Activated B cell treated with CpG ODN at 0.5 μM for 24 hours (primary cell): Measurements from ENCODE around the gene AGO3. TPM values are rescaled to one million over a fixed set of nuclear protein-coding genes. Genes with fewer than 3 reads are reported as not detected.

Experiments
- ATAC-seq: fragments of 200-7000 bp; cut with Tn5 transposase; one replicate; pipeline ENCODE4 v1.10.0; 2021; ENCODE audit warnings: low read depth, mild to moderate bottlenecking, moderate library complexity
- CTCF ChIA-PET: fragments of 350-600 bp; sonication (Branson Sonifier 250); formaldehyde crosslinking; loops from one replicate; lab custom pipeline; 2021; ENCODE audit warnings: antibody characterized with exemption; lab: Charles Lee
- POLR2A ChIA-PET: fragments of 350-600 bp; sonication (Branson Sonifier 250); formaldehyde crosslinking; loops from one replicate; lab custom pipeline; 2021; ENCODE audit warnings: antibody characterized with exemption; lab: Charles Lee
- DNase-seq: peaks from one replicate; pipeline ENCODE4 v3.0.0; 2022
- H3K27ac Mint-ChIP-seq: one replicate; pipeline ENCODE4 v1.8.0; 2020; ENCODE audit warnings: mixed read lengths
- H3K27me3 Mint-ChIP-seq: one replicate; pipeline ENCODE4 v1.8.0; 2021; ENCODE audit warnings: mixed read lengths
- H3K36me3 Mint-ChIP-seq: one replicate; pipeline ENCODE4 v1.8.0; 2021; ENCODE audit warnings: low read depth, mixed read lengths
- H3K4me1 Mint-ChIP-seq: one replicate; pipeline ENCODE4 v1.8.0; 2021; ENCODE audit warnings: mixed read lengths
- H3K4me3 Mint-ChIP-seq: one replicate; pipeline ENCODE4 v1.8.0; 2020; ENCODE audit warnings: mild to moderate bottlenecking, mixed read lengths
- H3K9me3 Mint-ChIP-seq: one replicate; pipeline ENCODE4 v1.8.0; 2020; ENCODE audit warnings: mixed read lengths
- intact Hi-C: fragments of 100-400 bp; cut with micrococcal nuclease; formaldehyde crosslinking; loops from one replicate; pipeline ENCODE4 v1.15.1; 2024
- total RNA-seq: library from RNA; stranded (reverse); gene quantifications from 2 replicates; pipeline ENCODE4 v1.2.3, GENCODE V29; 2022
- TF ChIP-seq, protein P1 (sequence below): fragments of 200-600 bp; IDR thresholded peaks from one replicate; pipeline ENCODE4 v1.8.0; 2022; ENCODE audit warnings: antibody characterized with exemption, mild to moderate bottlenecking

The AGO3 gene
- total RNA-seq, 1 donor from 2014 or later = 37.2 TPM

DNA sequence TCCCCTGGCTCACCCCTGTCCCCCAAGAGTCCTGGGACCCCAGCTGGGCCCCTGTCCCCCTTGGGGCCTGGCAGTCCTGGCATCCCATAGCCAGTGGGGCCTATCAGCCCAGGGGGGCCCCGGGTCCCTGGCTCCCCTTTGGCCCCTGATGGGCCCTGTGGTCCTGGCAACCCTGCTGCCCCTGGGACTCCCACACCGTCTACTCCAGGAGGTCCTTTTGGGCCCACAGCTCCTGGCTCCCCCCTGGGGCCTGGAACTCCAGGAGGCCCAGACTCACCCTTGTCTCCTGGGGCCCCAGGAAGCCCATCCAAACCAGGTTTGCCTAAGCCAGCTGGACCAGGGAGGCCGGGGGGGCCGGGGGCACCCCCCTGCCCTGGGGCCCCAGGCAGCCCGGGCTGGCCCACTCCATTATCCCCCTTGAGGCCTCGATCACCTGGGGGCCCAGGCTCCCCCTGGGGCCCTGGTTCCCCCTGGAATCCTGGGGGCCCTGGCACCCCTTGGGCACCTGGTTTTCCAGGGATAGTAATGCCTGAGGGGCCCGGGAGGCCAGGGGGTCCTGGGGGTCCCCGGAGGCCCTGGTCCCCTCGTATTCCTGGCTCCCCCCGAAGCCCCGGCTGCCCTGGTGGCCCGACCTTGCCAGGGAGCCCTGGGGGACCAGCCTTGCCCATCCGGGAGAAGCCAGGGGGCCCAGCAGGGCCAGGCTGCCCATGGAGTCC lies 167.9 kb downstream of the AGO3 start:
- Mint-ChIP-seq H3K4me3 (no peak overlapping the region), H3K36me3 (peaks cover 26% of the 10 kb centered on the region), H3K27me3 (no peaks in the 10 kb centered on the region), H3K9me3 (no peaks in the 10 kb centered on the region), H3K27ac (no peak overlapping the region), H3K4me1 (peaks cover 3% of the 10 kb centered on the region)
- no peak for ATAC-seq
- CTCF ChIA-PET = interaction anchor here (0.8 kb wide), 1 partner anchor 36 kb away, joined by 4 read pairs; no protein-coding TSS in a partner anchor
- intact Hi-C loops = loop anchor here (1.0 kb wide), 5 partner anchors 35 to 322 kb away; no protein-coding TSS in a partner anchor
- no peak for DNase-seq
- TF ChIP-seq, protein P1, sequence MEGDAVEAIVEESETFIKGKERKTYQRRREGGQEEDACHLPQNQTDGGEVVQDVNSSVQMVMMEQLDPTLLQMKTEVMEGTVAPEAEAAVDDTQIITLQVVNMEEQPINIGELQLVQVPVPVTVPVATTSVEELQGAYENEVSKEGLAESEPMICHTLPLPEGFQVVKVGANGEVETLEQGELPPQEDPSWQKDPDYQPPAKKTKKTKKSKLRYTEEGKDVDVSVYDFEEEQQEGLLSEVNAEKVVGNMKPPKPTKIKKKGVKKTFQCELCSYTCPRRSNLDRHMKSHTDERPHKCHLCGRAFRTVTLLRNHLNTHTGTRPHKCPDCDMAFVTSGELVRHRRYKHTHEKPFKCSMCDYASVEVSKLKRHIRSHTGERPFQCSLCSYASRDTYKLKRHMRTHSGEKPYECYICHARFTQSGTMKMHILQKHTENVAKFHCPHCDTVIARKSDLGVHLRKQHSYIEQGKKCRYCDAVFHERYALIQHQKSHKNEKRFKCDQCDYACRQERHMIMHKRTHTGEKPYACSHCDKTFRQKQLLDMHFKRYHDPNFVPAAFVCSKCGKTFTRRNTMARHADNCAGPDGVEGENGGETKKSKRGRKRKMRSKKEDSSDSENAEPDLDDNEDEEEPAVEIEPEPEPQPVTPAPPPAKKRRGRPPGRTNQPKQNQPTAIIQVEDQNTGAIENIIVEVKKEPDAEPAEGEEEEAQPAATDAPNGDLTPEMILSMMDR = no peak
- POLR2A ChIA-PET = interaction anchor here (0.5 kb wide), 1 partner anchor 179 kb away, joined by 5 read pairs; no protein-coding TSS in a partner anchor

DNA sequence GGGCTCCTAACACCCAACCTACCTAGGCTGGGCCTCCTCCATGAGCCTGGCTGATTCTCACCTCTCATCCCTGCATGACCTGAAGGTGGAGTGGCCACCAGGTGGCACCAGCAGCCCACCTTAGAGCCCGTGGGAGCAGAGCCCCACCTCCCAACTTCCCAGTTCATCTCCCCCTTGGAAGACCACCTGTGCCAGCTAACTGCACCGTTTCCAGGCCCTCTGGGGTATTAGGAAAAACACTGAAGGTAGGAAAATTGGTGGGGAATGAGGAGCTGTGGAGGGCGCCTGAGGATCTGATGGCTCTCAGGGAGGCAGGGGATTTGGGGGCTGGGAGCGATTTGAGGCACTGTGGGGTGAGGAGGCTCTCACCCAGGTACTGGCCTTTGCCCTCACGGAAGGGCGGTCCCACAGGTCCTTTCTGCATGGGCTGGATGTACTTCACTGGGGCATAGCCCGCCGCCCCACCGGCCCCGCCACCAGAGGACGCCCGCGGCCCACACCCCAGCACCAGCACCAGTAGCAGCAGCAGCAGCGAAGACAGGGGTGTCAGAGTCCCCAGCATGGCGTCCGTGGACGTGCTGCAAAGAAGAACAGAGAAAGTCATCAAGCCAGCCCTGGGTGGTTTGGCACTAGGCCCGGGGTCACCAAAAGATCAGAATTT lies 168.9 kb downstream of the AGO3 start:
- H3K4me3 Mint-ChIP-seq = no peak overlapping the region
- H3K27me3 Mint-ChIP-seq = no peaks in the 10 kb centered on the region
- H3K9me3 Mint-ChIP-seq = no peaks in the 10 kb centered on the region
- intact Hi-C loops = loop anchor here (1.0 kb wide), 5 partner anchors 34 to 321 kb away; no protein-coding TSS in a partner anchor
- ATAC-seq (peak; percentile 86), DNase-seq (peak; percentile 67)
- POLR2A ChIA-PET = interaction anchor here (0.7 kb wide), 1 partner anchor 174 kb away, joined by 13 read pairs; no protein-coding TSS in a partner anchor
- TF ChIP-seq, protein P1 = no peak
- H3K36me3 Mint-ChIP-seq = peaks cover 17% of the 10 kb centered on the region
- CTCF ChIA-PET = interaction anchor here (0.6 to 4.4 kb wide), 14 partner anchors 32 to 322 kb away, joined by 3 to 38 read pairs (median 4); partner anchors contain the start of gene TRAPPC3
- no peak overlapping the region for H3K27ac Mint-ChIP-seq
- H3K4me1 Mint-ChIP-seq = peaks cover 3% of the 10 kb centered on the region

GRCh38 chr1:36100376-36100775 lies 169.5 kb downstream of the AGO3 start:
- TF ChIP-seq, protein P1 = no peak
- Mint-ChIP-seq H3K4me1 (peaks cover 3% of the 10 kb centered on the region), H3K9me3 (no peaks in the 10 kb centered on the region), H3K27ac (no peak overlapping the region), H3K27me3 (no peaks in the 10 kb centered on the region), H3K36me3 (peaks cover 13% of the 10 kb centered on the region), H3K4me3 (no peak overlapping the region)
- POLR2A ChIA-PET = interaction anchor here (0.7 kb wide), 1 partner anchor 173 kb away, joined by 13 read pairs; no protein-coding TSS in a partner anchor
- ATAC-seq = no peak
- CTCF ChIA-PET = interaction anchor here (0.6 to 4.4 kb wide), 12 partner anchors 31 to 322 kb away, joined by 3 to 38 read pairs (median 4); partner anchors contain the start of gene TRAPPC3
- intact Hi-C loops = no loop called here
- DNase-seq = no peak

GRCh38 chr1:36101546-36101945 lies 170.6 kb downstream of the AGO3 start:
- H3K27ac Mint-ChIP-seq = no peak overlapping the region
- intact Hi-C loops = no loop called here
- DNase-seq = no peak
- H3K4me1 Mint-ChIP-seq = peaks cover 3% of the 10 kb centered on the region
- peaks cover 3% of the 10 kb centered on the region for H3K36me3 Mint-ChIP-seq
- no peaks in the 10 kb centered on the region for H3K27me3 Mint-ChIP-seq
- ChIA-PET CTCF (interaction anchor here (1.1 to 4.4 kb wide), 4 partner anchors 33 to 1333 kb away, joined by 3 to 38 read pairs (median 8); no protein-coding TSS in a partner anchor), POLR2A (interaction anchor here (0.7 kb wide), 1 partner anchor 264 kb away, joined by 3 read pairs; no protein-coding TSS in a partner anchor)
- TF ChIP-seq, protein P1 = no peak
- H3K4me3 Mint-ChIP-seq = no peak overlapping the region
- H3K9me3 Mint-ChIP-seq = no peaks in the 10 kb centered on the region
- no peak for ATAC-seq
